NCI-H2196 treated with DMSO at 0.1 percent for 48 hours (cell line): Measurements from ENCODE around the gene YIPF5.

Experiments used
- DNase-seq: peaks from one replicate; lab custom pipeline; 2025; ENCODE audit not compliant: unreplicated experiment; lab: John Stamatoyannopoulos, UW

YIPF5 gene

GRCh38 chr5:144183254-144183889 lies 12.9 kb upstream of the YIPF5 start:
- DNase-seq = no peak

- DNase-seq = no peak
These were observed 8.8 kb upstream of the YIPF5 start for GRCh38 chr5:144179226-144179625.

GRCh38 chr5:144177548-144177947 lies 7.1 kb upstream of the YIPF5 start:
- no peak for DNase-seq

- no peak for DNase-seq
These were observed 3.3 kb upstream of the YIPF5 start for GRCh38 chr5:144173766-144174165.

- DNase-seq = no peak
These were observed 569 bp downstream of the YIPF5 start for GRCh38 chr5:144169904-144170275.

- no peak for DNase-seq
These were observed 2.5 kb downstream of the YIPF5 start for GRCh38 chr5:144167998-144168397.

GRCh38 chr5:144166696-144167095 lies 3.8 kb downstream of the YIPF5 start:
- no peak for DNase-seq

- DNase-seq = no peak
These were observed 7.8 kb downstream of the YIPF5 start for GRCh38 chr5:144162686-144163085.

- no peak for DNase-seq
These were observed 13.7 kb downstream of the YIPF5 start for GRCh38 chr5:144156767-144157171.

GRCh38 chr5:144151026-144151425 lies 19.4 kb downstream of the YIPF5 start:
- DNase-seq = no peak

- DNase-seq = no peak
These were observed 25.3 kb downstream of the YIPF5 start for GRCh38 chr5:144144956-144145751.

- DNase-seq = no peak
These were observed 26.8 kb downstream of the YIPF5 start for GRCh38 chr5:144143625-144144024.

- no peak for DNase-seq
These were observed 27.7 kb downstream of the YIPF5 start for GRCh38 chr5:144142824-144143162.

GRCh38 chr5:144142139-144142823 lies 28.2 kb downstream of the YIPF5 start:
- peak; percentile 35 for DNase-seq

GRCh38 chr5:144141585-144141984 lies 28.9 kb downstream of the YIPF5 start:
- DNase-seq = no peak

- DNase-seq = no peak
These were observed 30.9 kb downstream of the YIPF5 start for GRCh38 chr5:144139586-144139985.

- no peak for DNase-seq
These were observed 35.2 kb downstream of the YIPF5 start for GRCh38 chr5:144135113-144135762.

GRCh38 chr5:144134194-144134826 lies 36.1 kb downstream of the YIPF5 start:
- DNase-seq = no peak

- DNase-seq = no peak
These were observed 37.3 kb downstream of the YIPF5 start for GRCh38 chr5:144133050-144133633.

GRCh38 chr5:144131261-144131660 lies 39.2 kb downstream of the YIPF5 start:
- DNase-seq = no peak

GRCh38 chr5:144130306-144130705 lies 40.2 kb downstream of the YIPF5 start:
- DNase-seq = no peak
